GM21515 (cell line): ENCODE results near the gene RPS6KC1.
"Not testable (repeated sequence)": the region's sequence is repeated elsewhere in the genome, so short reads cannot be mapped to it uniquely, and the experiment has no call there.

ENCODE experiments used
- ATAC-seq: cut with Tn5 transposase; IDR thresholded peaks from one replicate; pipeline ENCODE4 v1.9.1; 2021; ENCODE audit not compliant: unreplicated experiment

RPS6KC1 gene

DNA sequence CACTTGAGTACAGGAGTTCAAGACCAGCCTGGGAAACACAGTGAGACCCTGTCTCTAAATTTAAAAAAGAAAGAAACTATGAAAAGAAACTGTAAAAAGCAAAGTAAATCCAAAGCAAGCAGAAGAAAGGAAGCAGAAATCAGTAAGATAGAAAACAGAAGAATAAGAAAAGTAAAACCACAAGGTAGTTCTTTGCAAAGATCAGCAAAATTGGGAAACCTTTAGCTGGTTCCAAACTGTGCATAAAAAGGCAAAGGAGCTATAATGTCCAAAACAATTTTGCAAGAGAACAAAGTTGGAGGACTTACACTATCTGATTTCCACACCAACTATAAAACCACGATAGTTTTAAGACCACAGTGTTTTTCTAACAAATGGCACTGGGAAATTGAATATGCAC is 218.8 kb downstream of the RPS6KC1 start:
- ATAC-seq, result no peak

DNA sequence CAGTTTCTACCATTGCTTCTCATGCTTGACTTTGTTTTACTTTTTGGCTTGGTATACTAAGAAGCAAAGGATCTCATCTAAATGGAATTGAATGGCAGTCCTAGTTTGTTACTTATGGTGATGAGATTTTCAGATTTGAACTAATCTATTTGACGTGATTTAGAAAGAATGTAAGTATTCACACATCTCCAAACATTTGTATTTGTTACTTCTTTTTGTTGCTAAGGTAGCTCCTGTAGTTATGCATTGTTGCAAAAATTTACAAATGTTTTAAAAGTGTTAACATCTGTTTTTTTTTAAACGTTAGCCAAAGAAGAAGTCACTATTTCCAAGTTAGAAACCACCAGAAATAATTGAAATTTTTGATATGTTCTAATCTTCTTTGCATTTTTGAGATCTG is 222.5 kb downstream of the RPS6KC1 start:
- ATAC-seq, result no peak

DNA sequence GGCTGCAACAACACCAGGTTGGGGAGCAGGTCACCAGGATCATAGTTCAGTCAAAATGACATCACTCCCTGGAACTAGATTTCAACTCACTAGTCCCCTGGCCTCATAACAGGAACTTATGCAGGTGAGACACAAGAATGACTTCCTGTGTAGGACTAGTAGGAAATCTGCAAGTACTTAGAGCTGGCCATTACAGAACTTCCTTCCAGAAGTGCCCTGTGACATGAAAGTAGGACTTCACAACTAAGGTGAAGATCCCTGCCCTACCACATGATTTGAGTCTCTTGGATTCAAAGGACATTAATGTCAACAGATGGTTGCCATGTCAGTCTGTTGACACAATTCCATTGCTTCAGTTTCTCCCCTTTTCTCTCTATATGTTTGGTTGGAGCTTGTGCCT is 223.1 kb downstream of the RPS6KC1 start:
- no peak for ATAC-seq

DNA sequence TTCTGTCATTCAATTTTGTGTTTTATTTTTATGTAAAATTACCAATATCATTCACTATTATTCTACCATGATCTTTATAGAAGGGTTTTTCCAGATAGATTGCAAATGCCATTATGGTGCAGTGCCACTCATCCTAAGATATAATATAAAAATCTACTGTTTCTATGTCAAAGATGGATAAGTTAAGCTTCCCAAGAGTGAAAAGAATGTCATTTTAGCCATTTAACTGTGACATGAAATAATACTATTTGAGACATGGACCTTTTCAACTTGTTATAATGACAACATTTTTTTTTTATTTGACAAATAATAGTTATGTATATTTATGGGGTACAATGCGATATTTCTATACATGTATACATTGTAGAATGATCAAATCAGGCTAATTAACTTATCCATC is 224.3 kb downstream of the RPS6KC1 start:
- ATAC-seq, result no peak

DNA sequence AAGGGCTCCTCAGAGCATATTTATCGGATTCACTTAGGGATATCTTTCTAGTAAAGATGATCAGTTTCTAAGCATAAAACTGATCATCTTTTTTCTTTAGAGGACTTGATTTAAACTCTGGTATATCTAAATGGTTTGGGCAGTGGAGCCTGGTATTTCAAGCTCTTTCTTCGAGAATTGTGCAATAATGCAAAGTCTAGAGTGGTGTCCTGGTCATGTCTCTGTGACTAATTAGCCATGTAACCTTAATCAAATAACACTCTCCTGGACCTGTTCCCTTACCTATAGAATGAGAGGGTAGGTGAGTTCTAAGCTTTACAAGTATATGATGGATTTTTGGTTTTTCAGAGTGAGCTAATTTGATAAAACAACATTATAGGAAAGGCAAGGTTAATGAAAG is 225.2 kb downstream of the RPS6KC1 start:
- no peak for ATAC-seq

DNA sequence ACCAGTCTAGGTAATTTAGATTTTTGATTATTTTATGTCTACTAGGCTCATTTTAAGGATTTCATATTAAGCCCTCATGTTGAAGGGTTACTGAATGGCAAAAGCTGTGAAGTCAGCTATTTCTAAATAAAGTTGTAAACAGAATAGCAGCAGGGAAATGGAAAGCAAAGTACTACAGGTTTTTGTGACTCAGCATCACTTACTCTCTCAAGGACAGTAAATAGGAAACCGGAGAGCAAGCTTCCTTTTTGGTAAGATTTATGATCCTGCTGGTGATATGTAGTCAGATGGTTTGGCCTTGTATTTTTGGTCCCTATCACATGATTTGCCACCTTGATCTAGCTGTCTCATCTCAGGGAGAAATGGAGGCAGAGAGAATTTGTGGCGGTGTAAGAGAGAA is 226.0 kb downstream of the RPS6KC1 start:
- no peak for ATAC-seq

DNA sequence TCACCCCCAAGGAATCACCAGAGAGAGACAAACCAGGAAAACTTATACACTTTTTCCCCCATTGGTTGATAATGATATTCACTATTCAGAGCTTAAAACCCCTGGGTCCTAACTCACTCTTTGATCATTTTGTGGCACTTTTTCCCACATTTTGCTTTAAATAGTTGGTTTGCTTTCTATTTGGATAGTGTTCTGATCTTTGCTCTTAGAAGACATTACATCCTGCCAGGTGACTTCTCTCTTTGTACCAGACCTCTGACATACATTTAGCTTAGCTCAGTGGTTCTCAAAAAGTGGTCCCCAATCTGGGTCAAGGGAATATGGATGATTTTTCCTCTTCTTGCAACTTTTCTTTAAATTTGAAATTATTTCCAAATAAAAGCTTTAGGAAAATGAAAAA is 228.4 kb downstream of the RPS6KC1 start:
- ATAC-seq, result no peak

DNA sequence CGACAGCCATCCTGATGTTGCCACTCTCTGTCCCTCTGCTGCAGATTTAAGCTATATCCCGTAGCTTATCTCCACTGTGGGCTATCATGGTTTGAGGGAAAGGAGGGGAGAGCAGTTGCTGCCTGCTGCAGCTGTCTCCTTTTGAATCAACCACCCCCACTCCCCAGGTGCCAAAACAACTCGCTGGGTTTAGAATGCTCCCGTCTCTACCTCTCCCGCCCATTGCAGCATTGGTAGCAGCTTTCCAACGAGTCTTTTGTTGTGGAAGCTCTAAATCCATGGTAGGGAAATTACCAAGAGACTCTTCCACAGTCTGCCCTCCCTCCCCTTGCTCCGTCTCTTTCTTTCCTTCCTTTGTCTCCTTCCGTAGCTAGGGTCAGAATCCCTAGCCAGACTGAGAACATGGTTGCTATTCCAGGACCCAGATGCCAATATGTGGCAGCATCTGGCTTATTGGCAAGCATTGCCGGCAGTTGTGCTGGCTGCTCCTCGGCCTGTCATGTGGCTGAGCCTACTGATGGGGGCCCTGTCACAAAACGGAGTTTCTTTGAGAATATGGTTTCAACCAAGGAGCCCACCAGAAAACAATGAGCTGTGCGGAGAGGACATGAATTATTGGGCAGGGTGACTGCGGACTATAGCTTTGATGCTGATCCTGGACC is 230.7 kb downstream of the RPS6KC1 start:
- no peak for ATAC-seq

DNA sequence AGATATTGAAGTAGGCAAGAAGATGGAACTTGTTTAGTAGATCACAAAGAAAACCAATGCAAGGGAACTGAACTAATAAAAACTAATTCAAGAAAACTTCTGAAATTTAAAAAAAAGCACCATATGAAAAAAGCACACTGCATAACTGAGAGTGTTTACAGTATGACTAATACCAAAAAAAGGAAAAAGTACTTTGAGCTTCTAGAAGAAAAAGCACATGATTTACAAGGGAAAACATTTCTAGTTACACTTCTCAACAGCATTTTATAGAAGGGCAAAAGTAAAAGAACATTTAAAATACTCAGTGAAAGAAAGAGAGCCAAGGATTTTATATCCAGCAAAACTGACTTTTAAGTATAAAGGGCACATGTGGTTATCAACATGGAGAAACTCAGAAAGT is 233.6 kb downstream of the RPS6KC1 start:
- ATAC-seq, result no peak

DNA sequence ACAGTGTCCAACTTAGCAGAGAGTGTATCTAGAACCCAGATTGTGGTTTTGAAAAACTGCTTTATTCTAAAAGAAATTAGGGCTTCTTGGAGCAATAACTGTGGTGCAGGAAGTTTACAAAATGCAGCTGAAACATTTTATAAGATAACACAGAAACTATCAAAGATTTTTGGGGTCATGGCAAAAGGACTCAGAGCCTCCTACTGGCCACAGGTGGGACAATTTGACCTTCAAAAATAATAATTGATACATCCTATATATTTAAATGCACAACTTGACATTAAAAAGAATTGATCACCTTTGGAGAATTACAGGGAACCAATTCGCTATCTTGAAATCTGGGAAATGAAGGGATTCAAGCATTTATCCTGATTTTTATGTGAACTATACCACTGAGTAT is 235.2 kb downstream of the RPS6KC1 start:
- ATAC-seq, result no peak

DNA sequence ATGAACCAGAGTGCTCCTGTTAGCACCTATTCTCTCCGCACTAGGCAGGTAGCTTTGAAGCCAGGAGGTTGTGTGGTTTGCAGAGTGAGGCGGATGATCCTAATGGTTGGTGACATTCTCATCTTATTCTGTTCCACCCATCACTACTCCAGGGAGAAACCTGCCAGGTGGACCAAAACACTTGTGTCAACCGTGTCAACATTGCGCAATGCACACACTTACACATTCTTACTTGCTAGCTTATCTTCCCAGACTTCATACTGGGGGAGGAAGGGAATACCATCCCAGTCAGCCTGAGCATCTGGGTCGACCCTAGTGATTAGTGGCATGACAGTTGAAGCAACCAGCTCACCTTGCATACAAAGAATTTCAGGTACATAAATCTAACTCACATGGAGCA is 236.9 kb downstream of the RPS6KC1 start:
- ATAC-seq, result no peak

DNA sequence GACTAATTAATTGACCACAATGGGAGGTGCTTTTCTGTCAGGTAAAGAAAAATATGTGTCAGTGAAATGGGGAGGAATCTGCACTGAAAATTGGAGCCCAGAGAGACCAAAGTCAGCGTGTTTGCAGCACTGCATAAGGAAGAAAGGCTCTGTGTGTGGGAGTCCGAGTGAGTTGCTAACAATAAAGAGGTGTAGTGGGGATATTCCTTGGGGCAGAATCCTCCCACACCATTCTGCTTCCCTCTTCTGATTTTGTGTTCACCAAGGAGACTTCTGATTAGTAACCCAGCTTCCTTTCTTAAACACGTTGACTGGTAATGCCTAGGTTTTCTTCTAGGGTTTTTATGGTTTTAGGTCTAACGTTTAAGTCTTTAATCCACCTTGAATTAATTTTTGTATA is 240.5 kb downstream of the RPS6KC1 start:
- ATAC-seq, result no peak

DNA sequence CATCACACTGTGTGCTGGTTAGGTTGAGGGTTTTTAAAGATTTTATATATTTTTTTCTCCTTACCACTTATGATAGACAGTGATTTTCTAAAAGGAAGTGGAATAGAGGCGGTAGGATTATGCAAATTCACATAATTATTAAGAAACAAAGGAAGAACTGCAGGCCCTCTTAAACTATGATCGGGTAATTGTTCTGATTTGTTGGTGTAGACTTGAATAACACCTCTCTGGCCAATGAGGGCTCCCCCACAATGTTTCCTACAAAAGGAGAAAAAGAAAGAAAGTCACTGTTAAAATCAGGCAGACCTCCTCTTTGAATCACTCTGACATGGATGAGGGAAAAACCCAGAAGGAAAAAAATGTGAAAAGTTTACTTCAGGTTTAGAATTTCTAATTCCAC is 241.6 kb downstream of the RPS6KC1 start:
- no peak for ATAC-seq

DNA sequence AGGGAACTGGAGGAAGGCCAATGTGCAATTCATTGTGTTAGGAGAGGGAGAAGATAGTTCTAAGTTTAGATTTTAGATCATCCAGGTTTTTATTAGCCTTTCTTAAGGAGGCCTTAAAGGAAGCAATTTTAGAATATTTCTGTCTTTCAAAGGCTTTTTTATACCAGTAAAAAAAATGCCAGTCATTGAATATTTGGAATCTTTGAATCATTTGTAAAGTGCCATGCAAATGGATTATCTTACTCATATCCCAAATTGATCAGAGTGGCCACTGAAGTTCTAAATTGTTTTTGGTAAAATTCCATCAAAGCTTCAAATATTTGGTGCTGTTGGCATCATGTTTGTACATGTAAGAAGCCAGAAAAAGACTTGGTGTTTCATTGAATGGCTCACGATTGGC is 244.8 kb downstream of the RPS6KC1 start:
- no peak for ATAC-seq

DNA sequence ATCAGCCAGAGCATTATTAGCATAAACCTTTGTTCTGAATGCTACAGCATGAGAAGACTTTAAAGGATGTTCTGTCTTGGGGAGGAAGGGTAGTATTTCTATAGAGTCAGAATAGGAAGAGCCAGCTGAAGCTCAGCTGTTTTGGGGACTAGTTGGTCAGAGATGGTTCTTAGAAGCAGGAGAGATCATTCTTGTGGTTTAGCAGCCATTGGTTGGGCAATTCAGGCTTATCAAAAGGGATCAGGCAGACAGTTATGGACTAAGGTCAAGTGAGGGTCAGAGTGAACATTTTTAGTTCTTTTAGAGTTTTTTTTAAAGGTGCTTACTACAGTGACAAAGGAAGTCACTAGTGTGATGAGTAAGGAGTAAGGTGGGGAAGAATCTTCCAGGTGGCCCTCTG is 245.5 kb downstream of the RPS6KC1 start:
- no peak for ATAC-seq

DNA sequence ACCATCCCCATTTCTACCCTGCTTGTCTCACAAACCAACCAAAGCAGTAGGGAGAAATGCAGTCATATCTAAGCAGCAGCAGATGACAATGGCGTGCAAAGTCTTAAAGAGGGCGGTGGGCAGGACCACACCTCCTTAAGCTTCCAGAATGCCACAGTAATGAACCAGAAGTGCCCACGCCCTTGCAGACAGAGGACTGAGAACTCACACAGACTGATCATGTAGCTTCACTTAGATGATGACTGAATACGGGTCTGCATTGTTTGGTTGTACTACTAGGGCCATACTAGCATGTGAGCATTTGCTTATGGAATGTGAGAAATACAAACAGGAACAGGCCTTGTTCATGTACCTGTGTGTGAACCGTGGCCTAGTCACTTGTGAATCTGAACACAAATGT is 246.0 kb downstream of the RPS6KC1 start:
- no peak for ATAC-seq

DNA sequence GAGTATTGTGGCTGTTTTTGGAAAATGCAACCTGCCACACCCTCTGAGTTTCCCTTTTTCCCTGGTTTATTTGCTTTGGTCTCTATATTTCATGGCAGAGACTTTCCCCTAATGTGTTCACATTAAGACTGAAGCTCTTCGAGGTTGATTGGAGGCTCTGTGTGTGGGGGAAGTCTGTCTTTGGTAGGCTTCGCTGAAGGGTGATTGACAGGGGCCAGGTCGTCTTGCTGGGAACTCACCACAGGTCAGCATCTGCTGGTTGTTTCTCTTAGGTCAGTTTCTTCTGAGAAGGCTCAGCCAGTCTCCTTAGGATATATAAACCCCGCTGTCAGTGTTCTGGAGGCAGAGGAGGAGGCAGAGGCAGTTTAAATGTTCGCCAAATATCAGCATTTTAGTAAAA is 249.4 kb downstream of the RPS6KC1 start:
- ATAC-seq, result no peak

DNA sequence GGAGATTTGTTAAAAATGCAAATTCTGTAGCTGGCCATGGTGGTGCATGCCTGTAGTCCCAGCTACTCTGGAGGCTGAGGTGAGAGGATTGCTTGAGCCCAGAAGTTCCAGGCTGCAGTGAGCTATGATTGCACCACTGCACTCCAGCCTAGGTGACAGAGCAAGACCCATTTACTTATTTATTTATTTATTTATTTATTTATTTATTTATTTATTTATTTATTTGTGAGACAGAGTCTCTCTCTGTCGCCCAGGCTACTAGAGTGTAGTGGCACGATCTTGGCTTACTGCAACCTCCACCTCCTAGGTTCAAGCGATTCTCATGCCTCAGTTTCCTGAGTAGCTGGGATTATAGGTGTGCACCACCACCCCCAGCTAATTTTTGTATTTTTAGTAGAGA is 250.5 kb downstream of the RPS6KC1 start:
- ATAC-seq, result not testable (repeated sequence)

DNA sequence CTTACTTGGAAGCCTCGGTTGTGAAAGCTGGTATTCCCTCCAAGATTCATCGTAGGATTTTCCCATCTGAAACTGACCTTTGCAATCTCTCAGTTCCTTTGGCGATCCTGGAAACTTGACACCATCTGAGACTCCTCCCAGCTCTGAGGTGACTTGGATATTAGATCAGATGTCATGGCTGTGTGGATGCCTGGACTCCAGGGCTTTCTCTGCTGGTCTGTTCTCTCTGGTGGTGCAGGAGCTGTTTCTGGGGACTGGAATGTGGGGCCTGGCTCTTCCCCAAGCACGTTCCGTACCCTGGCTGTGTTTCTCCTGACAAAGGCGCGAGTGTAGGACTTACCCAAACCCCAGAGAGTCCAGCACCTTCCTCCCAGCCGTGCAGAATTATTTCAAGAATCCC is 252.2 kb downstream of the RPS6KC1 start:
- no peak for ATAC-seq

DNA sequence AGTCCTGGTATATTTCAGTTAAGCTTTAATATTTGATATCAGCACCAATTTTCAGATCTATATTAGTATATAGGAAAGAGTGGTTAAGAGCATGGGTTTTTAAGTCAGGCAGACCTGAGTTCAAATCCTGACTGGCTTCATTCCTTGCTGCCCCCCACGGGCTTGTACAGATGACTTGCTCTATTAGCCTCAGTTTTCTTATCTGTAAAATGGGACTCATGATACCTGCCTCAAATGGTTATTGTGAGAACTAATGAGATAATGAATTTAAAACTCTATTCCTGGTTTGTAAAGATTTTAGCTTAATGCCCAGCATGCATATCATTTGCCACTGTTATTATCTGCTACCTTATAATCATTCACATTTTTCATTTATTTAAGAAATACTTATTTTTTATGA is 264.5 kb downstream of the RPS6KC1 start:
- ATAC-seq, result no peak

DNA sequence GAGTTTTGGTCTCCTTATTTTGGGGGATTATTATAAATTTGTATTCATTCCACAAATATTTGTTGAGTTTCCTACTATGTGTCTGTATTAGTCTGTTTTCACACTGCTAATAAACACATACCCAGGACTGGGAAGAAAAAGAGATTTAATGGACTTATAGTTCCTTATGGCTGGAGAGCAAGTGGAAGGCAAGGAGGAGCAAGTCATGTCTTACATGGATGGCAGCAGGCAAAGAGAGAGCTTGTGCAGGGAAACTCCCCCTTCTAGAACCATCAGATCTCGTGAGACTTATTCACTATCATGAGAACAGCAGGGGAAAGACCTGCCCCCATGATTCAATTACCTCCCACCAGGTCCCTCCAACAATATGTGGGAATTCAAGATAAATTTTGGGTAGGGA is 267.4 kb downstream of the RPS6KC1 start:
- ATAC-seq, result not testable (repeated sequence)

DNA sequence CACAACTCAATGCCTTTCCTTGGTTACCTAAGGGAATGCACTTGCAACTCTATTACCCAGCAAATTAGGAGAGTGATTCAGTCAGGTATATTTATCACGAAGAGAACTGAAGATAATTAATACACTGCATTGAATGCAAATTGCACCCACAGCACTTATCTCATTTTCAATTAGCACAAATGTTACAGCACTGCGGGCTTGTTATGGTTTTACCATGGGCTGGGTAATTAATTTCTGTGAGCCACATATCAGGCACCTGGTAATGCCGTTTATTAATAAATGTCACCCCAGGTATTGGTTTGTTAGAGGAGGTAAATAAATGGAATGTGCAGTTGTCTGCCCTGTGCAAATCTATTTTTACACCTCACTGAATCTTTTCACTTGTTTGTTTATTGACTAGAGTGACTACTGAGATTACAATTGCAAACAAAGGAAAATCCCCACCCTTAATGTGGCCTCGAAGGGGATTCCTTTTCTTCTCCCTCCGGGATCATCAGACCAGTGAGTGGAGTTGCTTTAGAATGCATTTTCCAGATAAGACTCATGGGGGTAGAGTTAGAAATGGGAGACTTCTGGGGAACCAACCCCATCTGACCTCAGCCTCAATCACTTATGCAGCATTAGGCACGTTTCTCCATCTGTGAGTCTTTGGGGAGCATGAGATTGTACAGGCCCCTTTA is 269.3 kb downstream of the RPS6KC1 start:
- no peak for ATAC-seq
